HG02870 (cell line): ENCODE measurements around the gene LPCAT4.

Experiments
- ATAC-seq: cut with Tn5 transposase; IDR thresholded peaks from one replicate; pipeline ENCODE4 v1.9.1; 2021; ENCODE audit warnings: mild to moderate bottlenecking, moderate library complexity; ENCODE audit not compliant: unreplicated experiment

The LPCAT4 gene

GRCh38 chr15:34339946-34340345 lies 27.1 kb downstream of the LPCAT4 start:
- no peak for ATAC-seq

- ATAC-seq = no peak
Measured at GRCh38 chr15:34338347-34338746, 28.6 kb downstream of the LPCAT4 start.

GRCh38 chr15:34337557-34338306 lies 29.3 kb downstream of the LPCAT4 start, which contains the start of gene SLC12A6:
Gene SLC12A6 (minus strand): TSS chr15:34337781. CDS start chr15:34336680, 1,101 bp downstream.
- ATAC-seq = peak; percentile 64

GRCh38 chr15:34336991-34337556 lies 29.9 kb downstream of the LPCAT4 start:
- peak; percentile 8 for ATAC-seq

GRCh38 chr15:34336231-34336990 lies 30.6 kb downstream of the LPCAT4 start:
- ATAC-seq = no peak

GRCh38 chr15:34335176-34336032 lies 31.6 kb downstream of the LPCAT4 start:
- no peak for ATAC-seq

GRCh38 chr15:34334672-34335071 lies 32.3 kb downstream of the LPCAT4 start:
- ATAC-seq = no peak

GRCh38 chr15:34332553-34333120 lies 34.4 kb downstream of the LPCAT4 start:
- ATAC-seq = no peak

- ATAC-seq = no peak
Measured at GRCh38 chr15:34331809-34332208, 35.2 kb downstream of the LPCAT4 start.

- no peak for ATAC-seq
Measured at GRCh38 chr15:34330279-34330678, 36.7 kb downstream of the LPCAT4 start.

- ATAC-seq = no peak
Measured at GRCh38 chr15:34329006-34329405, 38.0 kb downstream of the LPCAT4 start.

- peak; percentile 41 for ATAC-seq
Measured at GRCh38 chr15:34327906-34328305, 39.1 kb downstream of the LPCAT4 start.

GRCh38 chr15:34325368-34325767 lies 41.6 kb downstream of the LPCAT4 start:
- no peak for ATAC-seq

- ATAC-seq = no peak
Measured at GRCh38 chr15:34324933-34325332, 42.1 kb downstream of the LPCAT4 start.

GRCh38 chr15:34323217-34323616 lies 43.8 kb downstream of the LPCAT4 start:
- no peak for ATAC-seq

GRCh38 chr15:34318277-34319079 lies 48.5 kb downstream of the LPCAT4 start:
- peak; percentile 70 for ATAC-seq

GRCh38 chr15:34314491-34315490 lies 52.2 kb downstream of the LPCAT4 start:
- ATAC-seq = no peak

- no peak for ATAC-seq
Measured at GRCh38 chr15:34311563-34311962, 55.4 kb downstream of the LPCAT4 start.
